WTC11 (cell line): Measurements from ENCODE around the gene TP73. TPM values are rescaled to one million over a fixed set of nuclear protein-coding genes. Genes with fewer than 3 reads are reported as not detected.

Experiments used
- ATAC-seq: fragments of 200-7000 bp; cut with Tn5 transposase; 2 replicates; pipeline ENCODE4 v1.10.0; 2021; ENCODE audit warnings: mild to moderate bottlenecking, moderate library complexity
- CTCF ChIA-PET: fragments of 300-600 bp; sonication (Branson Sonifier 250); formaldehyde crosslinking; loops from one replicate; lab custom pipeline; 2021; ENCODE audit warnings: antibody characterized with exemption; lab: Charles Lee
- POLR2A ChIA-PET: fragments of 350-600 bp; sonication (Branson Sonifier 250); formaldehyde crosslinking; loops from one replicate; lab custom pipeline; 2021; ENCODE audit warnings: antibody characterized with exemption; lab: Charles Lee
- DNase-seq: peaks from one replicate; pipeline ENCODE4 v3.0.0; 2021; ENCODE audit warnings: low spot score
- H3K27ac Mint-ChIP-seq: 2 replicates; pipeline ENCODE4 v1.8.0; 2021; ENCODE audit warnings: mixed read lengths
- H3K27me3 Mint-ChIP-seq: 2 replicates; pipeline ENCODE4 v1.8.0; 2021; ENCODE audit warnings: low read depth, mild to moderate bottlenecking, moderate library complexity, mixed read lengths
- H3K36me3 Mint-ChIP-seq: 2 replicates; pipeline ENCODE4 v1.8.0; 2021; ENCODE audit warnings: mixed read lengths
- H3K4me1 Mint-ChIP-seq: 2 replicates; pipeline ENCODE4 v1.8.0; 2022; ENCODE audit warnings: mixed read lengths
- H3K4me3 Mint-ChIP-seq: 2 replicates; pipeline ENCODE4 v1.8.0; 2021; ENCODE audit warnings: mild to moderate bottlenecking, moderate library complexity, mixed read lengths
- H3K9me3 Mint-ChIP-seq: 2 replicates; pipeline ENCODE4 v1.8.0; 2021; ENCODE audit warnings: mixed read lengths
- ATF2 ChIP-seq: sonication (generic); formaldehyde crosslinking; IDR thresholded peaks from 2 replicates; pipeline ENCODE4 v1.8.1; 2022; ENCODE audit warnings: low read depth, missing genetic modification reagents, borderline replicate concordance
- CREM ChIP-seq: sonication (generic); formaldehyde crosslinking; IDR thresholded peaks from 2 replicates; pipeline ENCODE4 v1.8.1; 2022; ENCODE audit warnings: mild to moderate bottlenecking, missing genetic modification reagents, moderate library complexity
- CTCF ChIP-seq: fragments of 200-600 bp; IDR thresholded peaks from 2 replicates; pipeline ENCODE4 v1.8.0; 2022; ENCODE audit warnings: antibody characterized with exemption
- FOXP1 ChIP-seq: sonication (generic); formaldehyde crosslinking; IDR thresholded peaks from 2 replicates; pipeline ENCODE4 v1.8.0; 2022; ENCODE audit warnings: missing genetic modification reagents, mild to moderate bottlenecking, moderate library complexity, borderline replicate concordance
- GRHL2 ChIP-seq: fragments of 250-450 bp; sonication (Bioruptor Pico); IDR thresholded peaks from 2 replicates; pipeline ENCODE4 v1.8.0; 2022; ENCODE audit warnings: mild to moderate bottlenecking, moderate library complexity; ENCODE audit not compliant: insufficient replicate concordance, severe bottlenecking
- IRF2 ChIP-seq: sonication (generic); formaldehyde crosslinking; IDR thresholded peaks from 2 replicates; pipeline ENCODE4 v1.8.0; 2022; ENCODE audit warnings: low read depth, missing genetic modification reagents, borderline replicate concordance
- JAZF1 ChIP-seq: fragments of 250-450 bp; sonication (Bioruptor Pico); IDR thresholded peaks from 2 replicates; pipeline ENCODE4 v1.9.0; 2021; ENCODE audit warnings: moderate library complexity, mild to moderate bottlenecking, inconsistent platforms
- SMAD3 ChIP-seq: sonication (generic); formaldehyde crosslinking; IDR thresholded peaks from 2 replicates; pipeline ENCODE4 v1.8.0; 2022; ENCODE audit warnings: missing genetic modification reagents, mild to moderate bottlenecking, borderline replicate concordance
- STAT6 ChIP-seq: sonication (generic); formaldehyde crosslinking; conservative IDR thresholded peaks from 2 replicates; pipeline ENCODE4 v1.8.1; 2023; ENCODE audit warnings: mild to moderate bottlenecking, low read depth, missing genetic modification reagents, moderate library complexity
- ZBTB43 ChIP-seq: sonication (generic); formaldehyde crosslinking; IDR thresholded peaks from 2 replicates; pipeline ENCODE4 v1.8.1; 2023; ENCODE audit warnings: mild to moderate bottlenecking, missing genetic modification reagents
- ZMAT4 ChIP-seq: fragments of 250-450 bp; sonication (Bioruptor Pico); IDR thresholded peaks from 2 replicates; pipeline ENCODE4 v1.9.0; 2021; ENCODE audit warnings: mild to moderate bottlenecking
- ZNF396 ChIP-seq: fragments of 250-450 bp; sonication (Bioruptor Pico); IDR thresholded peaks from 2 replicates; pipeline ENCODE4 v1.8.0; 2021; ENCODE audit warnings: mild to moderate bottlenecking, moderate library complexity, borderline replicate concordance
- ZNF416 ChIP-seq: fragments of 250-450 bp; sonication (Bioruptor Pico); IDR thresholded peaks from 2 replicates; pipeline ENCODE4 v1.9.0; 2021; ENCODE audit warnings: mild to moderate bottlenecking, inconsistent platforms
- total RNA-seq: library from RNA; stranded (reverse); gene quantifications from 3 replicates; pipeline ENCODE4 v1.2.3, GENCODE V29; 2021

The TP73 gene
- total RNA-seq, 1 experiment from 2014 or later, result 5.7 TPM

GRCh38 chr1:3733883-3734589 is 81.7 kb downstream of the TP73 start (continued):
- TF ChIP-seq STAT6 (CRISPR knock-in tag) (no peak), ATF2 (CRISPR knock-in tag) (no peak), GRHL2 (CRISPR knock-in tag) (no peak)

GRCh38 chr1:3734602-3735001 is 82.3 kb downstream of the TP73 start:
- H3K36me3 Mint-ChIP-seq, result peaks cover 19% of the 10 kb centered on the region
- ChIA-PET POLR2A (interaction anchor here (1.0 kb wide), 1 partner anchor 20 kb away, joined by 3 read pairs; no protein-coding TSS in a partner anchor), CTCF (interaction anchor here (0.8 to 2.7 kb wide), 4 partner anchors 10 to 111 kb away, joined by 3 to 31 read pairs (median 4); no protein-coding TSS in a partner anchor)
- H3K4me1 Mint-ChIP-seq, result peaks cover 10% of the 10 kb centered on the region; the same call in 1 of the 2 replicates
- DNase-seq, result no peak
- H3K4me3 Mint-ChIP-seq, result no peak overlapping the region
- no peak for TF ChIP-seq ZMAT4 (CRISPR knock-in tag)
- no peak for TF ChIP-seq FOXP1
- no peak for TF ChIP-seq CTCF
- no peak for TF ChIP-seq CREM (CRISPR knock-in tag)
- TF ChIP-seq IRF2, result no peak
- TF ChIP-seq ZBTB43 (CRISPR knock-in tag), result no peak
- TF ChIP-seq SMAD3 (CRISPR knock-in tag), result no peak
- H3K27ac Mint-ChIP-seq, result no peak overlapping the region
- ATAC-seq, result no peak
- H3K27me3 Mint-ChIP-seq, result no peaks in the 10 kb centered on the region
- H3K9me3 Mint-ChIP-seq, result no peaks in the 10 kb centered on the region

GRCh38 chr1:3735027-3735681 is 82.8 kb downstream of the TP73 start:
- TF ChIP-seq ZNF396 (CRISPR knock-in tag) (no peak), JAZF1 (no peak), ZNF416 (no peak)
- Mint-ChIP-seq H3K36me3 (peaks cover 19% of the 10 kb centered on the region), H3K4me1 (peaks cover 10% of the 10 kb centered on the region; the same call in 1 of the 2 replicates), H3K27me3 (no peaks in the 10 kb centered on the region), H3K4me3 (no peak overlapping the region), H3K9me3 (no peaks in the 10 kb centered on the region), H3K27ac (no peak overlapping the region)
- ChIA-PET POLR2A (no interaction called here), CTCF (interaction anchor here (0.6 to 1.6 kb wide), 2 partner anchors 11 to 17 kb away, joined by 4 to 8 read pairs; no protein-coding TSS in a partner anchor)
- no peak for ATAC-seq
- no peak for DNase-seq
